ENCODE results near the gene GLMP.

DNA sequence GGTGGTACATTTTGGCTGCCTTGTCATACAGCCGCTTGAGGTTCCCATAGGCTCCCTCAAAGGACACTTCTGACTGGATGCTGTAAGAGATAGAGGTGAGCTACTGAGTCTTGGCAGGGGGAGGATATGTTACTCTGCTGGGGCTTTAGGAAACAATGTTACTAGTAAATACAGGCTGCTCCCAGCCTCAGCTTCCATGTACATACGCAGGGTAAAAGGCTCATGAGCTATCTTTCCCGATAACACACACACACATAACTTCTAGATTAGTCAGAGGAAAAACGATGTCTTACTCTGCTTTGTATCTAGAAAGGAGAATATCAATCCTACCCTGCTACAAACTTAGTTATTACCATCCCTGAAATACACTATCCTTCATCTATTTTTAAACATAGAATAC is 27.1 kb downstream of the GLMP start:
- TF ChIP-seq POLR2A (IDR thresholded peaks at IDR 0.05; ENCODE audit: low read depth, low read length) (no peak), POLR2AphosphoS5 (IDR thresholded peaks at IDR 0.05; ENCODE audit: low read depth, low read length) (no peak), TAF1 (IDR thresholded peaks at IDR 0.05; ENCODE audit: borderline replicate concordance, low read depth, low read length) (no peak)
